Fibroblast of mammary gland (primary cell): ENCODE data around the gene SLC30A4.
"Not testable (repeated sequence)": the region's sequence is repeated elsewhere in the genome, so short reads cannot be mapped to it uniquely, and the experiment has no call there.

ENCODE experiments used
- DNase-seq: peaks from one replicate; pipeline ENCODE4 v3.0.0-alpha.2; 2010; ENCODE audit warnings: low read depth
- H3K4me3 ChIP-seq: 2 replicates; pipeline ENCODE4 v1.5.1; 2011; ENCODE audit warnings: low read depth, mild to moderate bottlenecking, low read length, moderate library complexity; ENCODE audit not compliant: control insufficient read depth
- CTCF ChIP-seq: conservative IDR thresholded peaks from 2 replicates; pipeline ENCODE4 v1.5.1; 2011; ENCODE audit warnings: low read depth, low read length, inconsistent platforms; ENCODE audit not compliant: control insufficient read depth, insufficient read depth

SLC30A4 gene

DNA sequence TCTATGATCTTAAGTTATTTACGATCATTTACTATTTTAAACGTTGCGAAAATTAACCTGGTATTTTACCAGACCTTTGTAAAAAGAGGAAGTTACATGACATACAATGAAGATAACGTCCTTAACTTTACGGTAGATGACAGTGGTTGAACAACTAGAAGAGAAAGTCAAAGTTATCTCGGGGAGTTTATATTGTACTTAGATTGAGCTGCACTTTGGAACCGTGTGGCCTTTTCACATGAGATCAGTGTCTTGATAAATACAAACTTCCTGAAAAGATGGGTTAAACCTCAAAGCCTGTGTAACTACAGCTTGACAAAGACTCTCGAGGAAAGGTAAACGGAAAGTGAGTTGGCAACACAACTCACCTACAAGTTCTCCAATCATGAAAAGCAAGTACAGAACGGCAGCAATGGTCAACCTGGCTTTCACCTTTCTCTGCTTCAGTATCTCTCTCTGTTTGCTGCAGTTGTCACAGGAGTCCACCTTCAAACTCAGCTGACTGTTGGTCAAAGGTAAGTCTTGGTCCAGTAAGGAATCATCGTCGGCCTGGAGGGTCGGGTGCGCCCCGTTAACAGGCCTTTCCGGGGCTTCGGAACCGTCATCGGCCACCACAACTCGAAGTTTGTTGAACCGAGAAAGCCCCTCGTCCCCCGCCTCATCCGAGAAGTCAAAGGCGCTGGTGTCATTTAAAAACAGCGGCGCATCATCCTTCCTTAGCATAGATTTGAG is 793 bp downstream of the SLC30A4 start:
- DNase-seq = peak; percentile 6
- peak overlapping the region; percentile 65 for H3K4me3 ChIP-seq

GRCh38 chr15:45510758-45511280 is 11.7 kb downstream of the SLC30A4 start:
- no peak for DNase-seq
- TF ChIP-seq CTCF = no peak
- H3K4me3 ChIP-seq = no peak overlapping the region

More for the DNA sequence above, 793 bp downstream of the SLC30A4 start:
- TF ChIP-seq CTCF = no peak

- H3K4me3 ChIP-seq, DNase-seq: not testable (repeated sequence)
These were observed 15.4 kb downstream of the SLC30A4 start for GRCh38 chr15:45507143-45507542.

- DNase-seq = no peak
- TF ChIP-seq CTCF = no peak
- no peak overlapping the region for H3K4me3 ChIP-seq
These were observed 23.1 kb downstream of the SLC30A4 start for GRCh38 chr15:45499426-45499825.

DNA sequence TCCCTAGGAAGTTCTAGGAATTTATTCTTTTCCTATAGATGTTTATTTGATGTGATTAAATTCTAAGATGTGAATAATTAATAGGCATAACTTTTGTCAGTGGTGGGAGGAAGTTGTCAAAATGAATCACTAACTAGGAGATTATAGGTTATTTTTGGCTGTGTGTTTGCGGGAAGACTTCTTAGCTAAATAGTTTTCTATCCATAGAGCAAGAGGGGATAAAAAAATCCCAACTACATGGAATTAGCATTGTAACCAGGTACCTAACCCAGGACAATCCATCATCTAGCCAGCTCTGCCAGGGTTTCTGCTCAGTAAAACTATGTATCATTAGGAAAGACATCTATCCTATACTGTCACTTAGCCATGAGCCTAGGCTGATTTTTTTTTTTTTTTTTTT is 23.9 kb downstream of the SLC30A4 start:
- TF ChIP-seq CTCF = no peak
- DNase-seq = no peak
- H3K4me3 ChIP-seq = no peak overlapping the region

- no peak for TF ChIP-seq CTCF
- no peak for DNase-seq
- H3K4me3 ChIP-seq = no peak overlapping the region
These were observed 25.3 kb downstream of the SLC30A4 start for GRCh38 chr15:45497261-45497660.

DNA sequence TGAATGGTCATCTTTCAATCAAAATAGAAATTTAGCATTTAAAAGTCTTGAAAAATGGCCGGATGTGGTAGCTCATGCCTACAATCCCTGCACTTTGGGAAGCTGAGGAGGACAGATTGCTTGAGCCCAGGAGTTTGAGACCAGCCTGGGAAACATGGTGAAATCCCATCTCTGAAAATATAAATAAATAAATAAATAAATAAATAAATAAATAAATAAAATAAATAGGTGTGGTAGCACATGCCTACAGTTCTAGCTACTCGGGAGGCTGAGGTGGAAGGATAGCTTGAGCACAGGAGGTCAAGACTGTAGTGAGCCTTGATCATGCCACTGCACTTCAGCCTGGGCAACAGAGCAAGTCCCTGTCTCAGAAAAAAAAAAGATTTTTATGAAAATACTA is 25.9 kb downstream of the SLC30A4 start:
- TF ChIP-seq CTCF = no peak

More for the DNA sequence above, 25.9 kb downstream of the SLC30A4 start:
- DNase-seq = no peak
- H3K4me3 ChIP-seq = no peak overlapping the region
